HEK293T (cell line): ENCODE measurements around the gene SLC39A8.
"Not testable (repeated sequence)": the region's sequence is repeated elsewhere in the genome, so short reads cannot be mapped to it uniquely, and the experiment has no call there.

Source experiments
- CTCF ChIA-PET: fragments of 350-600 bp; formaldehyde crosslinking; extraction: SDS; loops from one replicate; lab custom pipeline; 2021; ENCODE audit warnings: antibody characterized with exemption, inconsistent platforms; lab: Yijun Ruan, JAX
- POLR2A ChIA-PET: fragments of 350-600 bp; formaldehyde crosslinking; extraction: SDS; loops from one replicate; lab custom pipeline; 2020; ENCODE audit warnings: antibody characterized with exemption, inconsistent platforms; lab: Yijun Ruan, JAX
- DNase-seq: peaks from one replicate; pipeline ENCODE4 v3.0.0; 2012; ENCODE audit warnings: mixed read lengths; ENCODE audit errors: extremely low spot score
- ARNT ChIP-seq: fragments of 450-650 bp; IDR thresholded peaks from 2 replicates; pipeline ENCODE4 v1.6.1; 2017; ENCODE audit warnings: mild to moderate bottlenecking
- BHLHE40 ChIP-seq: fragments of 450-650 bp; IDR thresholded peaks from 2 replicates; pipeline ENCODE4 v1.6.1; 2016; ENCODE audit warnings: mild to moderate bottlenecking, moderate library complexity, borderline replicate concordance
- CTBP1 ChIP-seq: fragments of 450-650 bp; IDR thresholded peaks from 2 replicates; pipeline ENCODE4 v1.6.1; 2016; ENCODE audit warnings: borderline replicate concordance
- ELF4 ChIP-seq: fragments of 450-650 bp; IDR thresholded peaks from 2 replicates; pipeline ENCODE4 v1.6.1; 2017; ENCODE audit warnings: antibody characterized with exemption
- FOXA1 ChIP-seq: fragments of 450-650 bp; IDR thresholded peaks from 2 replicates; pipeline ENCODE4 v1.6.1; 2016; ENCODE audit warnings: mild to moderate bottlenecking
- FOXK2 ChIP-seq: fragments of 450-650 bp; IDR thresholded peaks from 2 replicates; pipeline ENCODE4 v1.6.1; 2016; ENCODE audit warnings: mild to moderate bottlenecking
- FOXM1 ChIP-seq: fragments of 450-650 bp; IDR thresholded peaks from 2 replicates; pipeline ENCODE4 v1.6.1; 2017; ENCODE audit warnings: mild to moderate bottlenecking, borderline replicate concordance
- HDGF ChIP-seq: fragments of 450-650 bp; IDR thresholded peaks from 2 replicates; pipeline ENCODE4 v1.6.1; 2017; ENCODE audit warnings: antibody characterized with exemption, borderline replicate concordance
- L3MBTL2 ChIP-seq: fragments of 450-650 bp; conservative IDR thresholded peaks from 2 replicates; pipeline ENCODE4 v1.6.1; 2016; ENCODE audit warnings: mild to moderate bottlenecking
- LEF1 ChIP-seq: fragments of 450-650 bp; IDR thresholded peaks from 2 replicates; pipeline ENCODE4 v1.6.1; 2017; ENCODE audit warnings: mild to moderate bottlenecking, borderline replicate concordance
- NFRKB ChIP-seq: fragments of 450-650 bp; IDR thresholded peaks from 2 replicates; pipeline ENCODE4 v1.6.1; 2016; ENCODE audit warnings: mild to moderate bottlenecking, moderate library complexity
- SP1 ChIP-seq: fragments of 450-650 bp; IDR thresholded peaks from 2 replicates; pipeline ENCODE4 v1.6.1; 2017
- SUZ12 ChIP-seq: fragments of 450-650 bp; IDR thresholded peaks from 2 replicates; pipeline ENCODE4 v1.6.1; 2016; ENCODE audit warnings: mild to moderate bottlenecking
- TARDBP ChIP-seq: fragments of 450-650 bp; IDR thresholded peaks from 2 replicates; pipeline ENCODE4 v1.6.1; 2016
- ZNF384 ChIP-seq: fragments of 450-650 bp; IDR thresholded peaks from 2 replicates; pipeline ENCODE4 v1.6.1; 2016
- TF ChIP-seq, protein P1 (sequence below): fragments of 450-650 bp; IDR thresholded peaks from 2 replicates; pipeline ENCODE4 v1.6.1; 2016

SLC39A8 gene

DNA sequence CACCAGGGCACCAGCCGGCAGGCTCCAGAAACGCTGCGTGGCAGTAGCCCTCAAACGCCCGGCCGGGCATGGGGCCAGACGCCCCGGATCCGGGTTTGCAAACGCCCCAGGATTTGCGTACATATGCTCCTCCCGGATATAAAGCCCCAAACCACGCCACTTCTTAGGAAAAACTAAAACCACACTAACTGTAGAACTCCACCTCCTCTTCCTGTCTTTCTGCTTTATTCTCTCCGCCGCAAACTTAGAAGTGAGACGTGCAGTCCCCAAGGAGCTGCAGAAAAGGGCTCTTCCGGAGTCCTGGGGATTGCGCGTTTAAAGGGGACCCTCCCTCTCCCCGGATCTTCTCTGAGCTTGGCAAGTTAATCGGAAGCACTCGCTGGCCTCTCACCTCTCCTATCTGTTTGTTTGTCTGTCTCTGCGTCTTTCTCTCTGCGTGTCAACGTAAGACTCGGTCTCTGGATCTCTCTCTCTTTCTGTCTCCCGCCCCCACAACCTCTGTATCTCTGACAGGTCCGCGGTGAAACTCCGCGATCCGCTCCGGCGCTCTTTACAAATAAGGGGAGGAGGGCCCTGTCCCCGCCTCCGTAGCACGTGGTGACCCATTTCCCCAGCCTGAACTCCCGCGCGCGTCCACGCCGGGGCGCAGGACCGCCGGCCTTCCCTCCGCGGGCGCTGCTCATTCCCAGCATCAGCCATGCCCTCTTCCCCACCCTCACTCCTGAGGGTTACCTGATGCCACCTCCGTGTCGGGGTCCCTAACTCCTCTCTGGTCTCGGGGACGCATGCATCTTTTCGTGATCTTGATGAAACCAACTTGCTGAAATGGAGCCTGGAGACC lies at the start of gene SLC39A8:
Gene SLC39A8 (minus strand): TSS at position 529 of the 841 bp plus-strand sequence. CDS start 820 bp downstream, outside the sequence.
- ChIA-PET CTCF (interaction anchor here (1.3 kb wide), 1 partner anchor 86 kb away, joined by 3 read pairs; no protein-coding TSS in a partner anchor), POLR2A (interaction anchor here (0.8 to 1.8 kb wide), 2 partner anchors 86 to 698 kb away, joined by 3 to 7 read pairs; no protein-coding TSS in a partner anchor)
- peak; percentile 89 for DNase-seq
- TF ChIP-seq L3MBTL2: peak; percentile 81
- no peak for TF ChIP-seq FOXM1
- no peak for TF ChIP-seq HDGF
- TF ChIP-seq SP1: no peak
- peak; percentile 20; the same call in 1 of the 2 replicates for TF ChIP-seq CTBP1

DNA sequence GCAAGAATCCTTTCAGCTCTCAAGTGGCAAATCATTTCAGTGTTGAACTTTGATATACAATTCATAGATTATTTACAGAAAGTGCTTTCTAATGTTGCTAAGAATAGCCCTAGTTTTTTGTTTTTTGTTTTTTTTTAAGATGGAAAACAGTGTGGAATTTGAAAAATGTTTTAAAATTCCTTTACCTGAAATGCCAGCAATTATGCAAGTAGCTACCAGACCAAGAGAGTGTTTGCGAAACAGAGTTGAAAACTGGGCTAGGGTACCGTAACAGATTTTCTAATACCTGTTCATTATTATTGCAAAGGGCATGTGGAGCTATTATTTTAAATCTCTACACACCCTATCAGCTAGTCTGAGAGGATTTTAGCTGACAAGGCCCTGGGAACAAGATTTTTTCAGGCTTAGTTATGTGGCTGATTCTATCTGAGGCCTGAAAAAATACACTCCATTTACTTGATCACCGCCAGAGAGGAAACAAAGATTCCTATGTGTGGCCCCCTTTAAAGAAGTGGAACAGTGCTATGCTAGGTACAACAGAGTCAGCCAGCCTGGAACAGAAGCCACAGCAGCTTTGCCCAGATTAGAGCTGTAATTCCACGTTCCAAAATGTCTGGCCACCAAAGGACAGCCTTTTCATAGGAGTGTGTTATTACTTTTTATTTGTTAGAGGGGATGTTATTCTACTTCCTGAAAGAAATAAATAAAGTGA lies 46.9 kb upstream of the SLC39A8 start:
- TF ChIP-seq ZNF384 (no peak), FOXA1 (no peak), ARNT (no peak), SP1 (no peak), CTBP1 (no peak), ELF4 (no peak), FOXM1 (no peak), HDGF (no peak), TARDBP (no peak), L3MBTL2 (no peak), FOXK2 (no peak), SUZ12 (no peak), NFRKB (no peak), BHLHE40 (no peak), LEF1 (no peak)
- TF ChIP-seq, protein P1, sequence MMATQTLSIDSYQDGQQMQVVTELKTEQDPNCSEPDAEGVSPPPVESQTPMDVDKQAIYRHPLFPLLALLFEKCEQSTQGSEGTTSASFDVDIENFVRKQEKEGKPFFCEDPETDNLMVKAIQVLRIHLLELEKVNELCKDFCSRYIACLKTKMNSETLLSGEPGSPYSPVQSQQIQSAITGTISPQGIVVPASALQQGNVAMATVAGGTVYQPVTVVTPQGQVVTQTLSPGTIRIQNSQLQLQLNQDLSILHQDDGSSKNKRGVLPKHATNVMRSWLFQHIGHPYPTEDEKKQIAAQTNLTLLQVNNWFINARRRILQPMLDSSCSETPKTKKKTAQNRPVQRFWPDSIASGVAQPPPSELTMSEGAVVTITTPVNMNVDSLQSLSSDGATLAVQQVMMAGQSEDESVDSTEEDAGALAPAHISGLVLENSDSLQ: no peak
- CTCF ChIA-PET: no interaction called here
- no peak for DNase-seq
- POLR2A ChIA-PET: no interaction called here

DNA sequence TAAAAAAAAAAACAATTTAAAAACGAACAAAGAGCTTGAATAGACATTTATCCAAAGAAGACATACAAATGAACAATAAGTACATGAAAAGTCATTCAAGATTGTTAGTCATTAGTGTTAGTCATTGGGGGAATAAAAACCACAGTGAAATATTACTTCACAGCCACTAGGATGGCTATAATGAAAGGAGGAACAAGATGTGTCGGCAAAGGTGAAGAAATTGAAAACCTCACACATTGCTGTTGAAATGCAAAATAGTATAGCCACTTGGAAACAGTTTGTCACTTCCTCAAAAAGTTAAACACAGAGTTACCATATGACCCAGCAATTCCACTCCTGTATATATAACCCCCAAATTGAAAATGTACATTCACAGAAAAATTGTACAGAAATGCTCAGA lies 45.2 kb upstream of the SLC39A8 start:
- DNase-seq: no peak
- ChIA-PET CTCF (no interaction called here), POLR2A (no interaction called here)
- TF ChIP-seq CTBP1: no peak
- TF ChIP-seq HDGF: no peak
- TF ChIP-seq FOXK2: no peak
- TF ChIP-seq SP1: no peak
- TF ChIP-seq SUZ12: no peak
- TF ChIP-seq LEF1: no peak
- no peak for TF ChIP-seq NFRKB
- no peak for TF ChIP-seq L3MBTL2

DNA sequence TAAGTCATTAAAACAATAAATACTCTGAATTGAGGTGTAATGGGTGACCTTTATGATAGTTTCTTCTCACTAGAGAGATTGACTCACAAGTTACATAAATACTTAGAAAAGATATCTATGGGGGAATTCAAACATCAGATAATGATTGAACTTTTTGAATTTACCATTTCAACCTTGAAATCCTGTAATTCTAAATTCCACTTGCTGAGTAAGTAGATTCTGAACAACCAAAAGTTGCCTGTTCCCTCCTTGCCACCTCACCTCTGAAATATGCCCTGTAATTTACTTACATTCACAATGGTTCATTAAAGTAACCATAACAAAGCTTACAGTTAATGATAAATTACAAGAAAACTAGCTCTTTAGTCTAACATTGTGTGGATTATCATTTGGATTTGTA lies 43.3 kb upstream of the SLC39A8 start:
- ChIA-PET CTCF (no interaction called here), POLR2A (no interaction called here)
- TF ChIP-seq FOXK2: no peak
- TF ChIP-seq FOXA1: no peak
- TF ChIP-seq, protein P1: no peak
- TF ChIP-seq L3MBTL2: no peak
- no peak for TF ChIP-seq ZNF384
- TF ChIP-seq LEF1: no peak
- no peak for TF ChIP-seq TARDBP
- TF ChIP-seq SP1: no peak
- no peak for TF ChIP-seq HDGF
- TF ChIP-seq CTBP1: no peak
- TF ChIP-seq FOXM1: no peak
- no peak for TF ChIP-seq SUZ12
- no peak for DNase-seq

DNA sequence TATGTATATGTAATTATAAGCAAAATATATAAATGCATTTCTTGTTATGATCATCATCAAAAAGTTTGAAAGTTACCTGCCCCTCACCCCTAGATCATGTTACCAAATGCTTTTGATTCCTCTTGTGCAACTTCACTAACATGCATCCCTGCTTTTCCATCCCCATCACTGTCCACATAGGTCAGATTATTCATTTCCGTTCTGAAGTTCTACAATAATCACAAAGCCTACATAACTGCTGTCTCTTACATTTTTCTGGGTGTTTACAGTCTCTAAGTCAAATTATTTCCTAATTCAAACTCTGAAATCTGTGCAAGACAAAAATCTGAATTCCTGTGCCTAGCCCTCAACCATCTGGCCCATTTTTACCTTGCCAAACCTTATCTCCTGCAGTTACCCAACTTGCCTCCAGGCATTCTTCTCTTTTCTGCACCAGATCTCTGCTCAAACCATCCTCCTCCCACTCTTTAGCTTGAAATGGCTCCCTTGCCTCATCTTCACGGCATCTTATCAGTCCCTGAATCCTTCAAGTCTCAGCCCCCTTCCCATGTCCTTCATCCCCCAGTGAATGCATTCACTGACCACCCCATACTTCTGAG lies 42.4 kb upstream of the SLC39A8 start:
- DNase-seq: no peak
- ChIA-PET CTCF (no interaction called here), POLR2A (no interaction called here)
- TF ChIP-seq FOXA1: no peak
- no peak for TF ChIP-seq ZNF384
- TF ChIP-seq, protein P1: no peak
- no peak for TF ChIP-seq BHLHE40
- TF ChIP-seq LEF1: no peak
- no peak for TF ChIP-seq FOXK2
- no peak for TF ChIP-seq NFRKB
- TF ChIP-seq CTBP1: no peak
- no peak for TF ChIP-seq FOXM1

DNA sequence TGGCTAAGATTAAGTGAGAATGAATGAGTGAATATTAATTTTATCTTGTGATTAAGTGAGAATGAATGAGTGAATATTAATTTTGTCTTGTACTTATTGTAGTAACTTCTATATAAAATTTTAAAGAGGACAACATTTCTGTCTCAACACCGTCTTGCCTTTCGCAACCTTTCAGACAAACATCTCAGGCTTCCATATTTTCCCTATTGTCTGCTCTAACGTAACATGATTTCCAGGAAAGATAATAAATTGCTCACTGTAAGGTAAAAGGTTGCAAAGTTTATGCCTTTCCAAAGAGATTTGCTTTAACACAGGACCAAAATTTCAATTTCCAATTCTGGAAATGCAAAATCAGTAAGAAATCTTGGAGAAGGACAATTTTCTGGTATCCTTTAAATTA lies 41.7 kb upstream of the SLC39A8 start:
- TF ChIP-seq NFRKB: no peak
- TF ChIP-seq BHLHE40: no peak
- no peak for TF ChIP-seq ZNF384
- no peak for TF ChIP-seq SUZ12
- TF ChIP-seq SP1: no peak
- no peak for TF ChIP-seq TARDBP
- TF ChIP-seq, protein P1: no peak
- no peak for TF ChIP-seq L3MBTL2
- no peak for TF ChIP-seq FOXA1
- TF ChIP-seq HDGF: no peak
- DNase-seq: no peak
- ChIA-PET CTCF (no interaction called here), POLR2A (no interaction called here)

DNA sequence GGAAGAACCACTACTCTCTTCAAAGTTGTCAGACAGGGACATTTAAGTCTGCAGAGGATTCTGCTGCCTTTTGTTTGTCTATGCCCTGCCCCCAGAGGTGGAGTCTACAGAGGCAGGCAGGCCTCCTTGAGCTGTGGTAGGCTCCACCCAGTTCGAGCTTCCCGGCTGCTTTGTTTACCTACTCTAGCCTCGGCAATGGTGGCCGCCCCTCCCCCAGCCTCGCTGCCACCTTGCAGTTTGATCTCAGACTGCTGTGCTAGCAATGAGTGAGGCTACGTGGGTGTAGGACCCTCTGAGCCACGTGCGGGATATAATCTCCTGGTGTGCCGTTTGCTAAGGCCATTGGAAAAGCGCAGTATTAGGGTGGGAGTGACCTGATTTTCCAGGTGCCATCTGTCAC lies 35.0 kb upstream of the SLC39A8 start:
- DNase-seq, POLR2A ChIA-PET, CTCF ChIA-PET: not testable (repeated sequence)
